ENCODE results near the gene YARS1.

DNA sequence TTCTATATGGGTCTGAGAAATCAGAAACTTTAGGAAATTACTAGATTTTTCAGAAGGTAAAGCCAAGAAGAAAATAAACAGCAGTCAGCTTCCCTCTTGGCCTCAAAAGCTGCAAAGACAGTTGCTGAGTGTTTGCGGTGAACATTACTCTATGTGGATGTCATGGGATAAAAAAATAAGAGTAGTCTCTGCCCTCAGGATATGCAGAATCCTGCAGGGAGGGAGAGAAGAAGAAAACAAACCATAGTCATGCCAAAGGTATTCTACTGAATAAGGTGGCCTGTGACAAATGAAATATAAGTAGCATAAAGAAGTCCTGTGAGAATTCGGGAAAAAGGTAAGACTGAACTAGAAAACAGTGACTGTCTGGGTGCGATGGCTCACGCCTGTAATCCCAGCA is 19.0 kb downstream of the YARS1 start:
- TF ChIP-seq CTCF (IDR thresholded peaks at IDR 0.05; ENCODE audit: insufficient read depth, low read depth, low read length) (no peak), EZH2 (IDR thresholded peaks at IDR 0.05; ENCODE audit: insufficient read depth, low read length) (no peak)

Data from astrocyte (in vitro differentiated cells and primary cell).